Vagina (tissue), 2 donors: ENCODE measurements around the gene STK38L.

Experiments
- CTCF ChIP-seq, 3 experiments: fragments of 450-650 bp in 2 of 3; fragments of 200-600 bp in 1 of 3; sonication (generic) in 1 of 3; IDR thresholded peaks; one replicate each; pipeline ENCODE4 v1.5.1; 2017 to 2019; ENCODE audit warnings: antibody characterized with exemption in 3 of 3, mild to moderate bottlenecking in 2 of 3, moderate library complexity in 2 of 3
- POLR2A ChIP-seq, 2 donors: fragments of 450-650 bp; IDR thresholded peaks; one replicate each; pipeline ENCODE4 v1.6.1; 2017; ENCODE audit warnings: antibody characterized with exemption in 2 of 2, mild to moderate bottlenecking in 2 of 2, moderate library complexity in 2 of 2

DNA sequence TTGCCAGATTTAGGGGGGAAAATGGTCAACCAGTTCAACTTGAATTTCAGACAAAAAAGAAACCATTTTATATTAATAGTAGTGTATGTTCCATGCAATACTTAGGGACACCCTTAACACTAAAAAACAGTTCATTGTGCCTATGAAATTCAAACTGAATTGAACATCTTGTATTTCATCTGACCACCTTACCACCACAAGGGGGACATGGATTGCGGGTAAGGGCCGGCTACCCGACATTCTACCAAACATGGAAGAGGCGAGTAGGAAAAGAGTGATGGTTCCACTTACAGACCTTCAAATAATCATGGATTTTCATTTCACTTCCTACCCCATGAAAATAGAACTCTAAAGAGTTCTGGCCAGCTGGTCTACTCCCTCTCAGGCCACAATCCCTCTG, 10.3 kb upstream of the STK38L start:
- TF ChIP-seq CTCF (IDR thresholded peaks at IDR 0.05), result no peak
- TF ChIP-seq POLR2A (IDR thresholded peaks at IDR 0.05), result no peak
